Cardiac fibroblast (primary cell): ENCODE measurements around the gene HOXC11.

Source experiments
- DNase-seq, 2 donors: peaks; one replicate each; pipeline versions ENCODE4 v3.0.0 to v3.0.0-alpha.2; 2010; ENCODE audit warnings: low read depth in 2 of 2
- H3K4me3 ChIP-seq, 2 donors: replicated peaks in 1 of 2; 1 replicate in 1 of 2; 2 replicates in 1 of 2; pipeline ENCODE4 v1.5.1; 2011; ENCODE audit warnings: low read depth in 2 of 2, low read length in 2 of 2, mild to moderate bottlenecking in 2 of 2, moderate library complexity in 1 of 2
- CTCF ChIP-seq: IDR thresholded peaks from one replicate; pipeline ENCODE4 v1.5.1; 2011; ENCODE audit warnings: low read depth, mild to moderate bottlenecking, low read length, inconsistent platforms

HOXC11 gene

GRCh38 chr12:53975479-53976152, 2.7 kb downstream of the HOXC11 start:
- no peak for TF ChIP-seq CTCF
- H3K4me3 ChIP-seq = no peak overlapping the region
- DNase-seq = no peak

GRCh38 chr12:53976172-53976822, 3.4 kb downstream of the HOXC11 start:
- TF ChIP-seq CTCF = no peak
- no peak overlapping the region for H3K4me3 ChIP-seq
- DNase-seq = no peak

- H3K4me3 ChIP-seq = no peak overlapping the region
- DNase-seq = no peak
- TF ChIP-seq CTCF = no peak
These were observed 4.1 kb downstream of the HOXC11 start for GRCh38 chr12:53976823-53977595.

- TF ChIP-seq CTCF = no peak
- no peak for DNase-seq
- H3K4me3 ChIP-seq = no peak overlapping the region
These were observed 4.9 kb downstream of the HOXC11 start for GRCh38 chr12:53977596-53978445.

- DNase-seq = no peak
- TF ChIP-seq CTCF = no peak
- no peak overlapping the region for H3K4me3 ChIP-seq
These were observed 5.8 kb downstream of the HOXC11 start for GRCh38 chr12:53978477-53979356.
